B cell (primary cell): Measurements from ENCODE around the gene PCSK2. TPM values are rescaled to one million over a fixed set of nuclear protein-coding genes. Genes with fewer than 3 reads are reported as not detected.

Experiments
- ATAC-seq: fragments of 200-7000 bp; cut with Tn5 transposase; one replicate; pipeline ENCODE4 v1.10.0; 2021; ENCODE audit warnings: low read depth, mild to moderate bottlenecking, moderate number of reproducible peaks, moderate library complexity
- CTCF ChIA-PET: fragments of 350-600 bp; sonication (Branson Sonifier 250); formaldehyde crosslinking; loops from one replicate; lab custom pipeline; 2021; ENCODE audit warnings: antibody characterized with exemption, inconsistent platforms; lab: Charles Lee
- POLR2A ChIA-PET: fragments of 350-600 bp; sonication (Branson Sonifier 250); formaldehyde crosslinking; loops from one replicate; lab custom pipeline; 2021; ENCODE audit warnings: antibody characterized with exemption; lab: Charles Lee
- DNase-seq: peaks from one replicate; pipeline ENCODE4 v3.0.0; 2013
- H2AFZ ChIP-seq: 2 replicates; pipeline ENCODE4 v1.6.1; 2012; ENCODE audit warnings: mild to moderate bottlenecking, low read depth, low read length; ENCODE audit not compliant: insufficient read depth, poor library complexity, severe bottlenecking
- H3K27ac ChIP-seq, 2 donors: 1 replicate in 1 of 2; 2 replicates in 1 of 2; pipeline ENCODE4 v1.5.1; 2012 to 2013; ENCODE audit warnings: low read length in 2 of 2, mild to moderate bottlenecking in 2 of 2, moderate library complexity in 1 of 2
- H3K27me3 ChIP-seq, 4 experiments: fragments of 200-600 bp in 1 of 4; sonication (generic) in 1 of 4; replicated peaks in 1 of 4; 1 replicate in 2 of 4; 2 replicates in 2 of 4; pipeline versions ENCODE4 v1.6.1 to v1.7.0; 2013 to 2016; ENCODE audit warnings: low read length in 3 of 4, mild to moderate bottlenecking in 2 of 4, mixed read lengths in 1 of 4, moderate library complexity in 1 of 4; ENCODE audit not compliant: insufficient read depth in 4 of 4, control insufficient read depth in 3 of 4; ENCODE audit errors: control extremely low read depth in 1 of 4
- H3K36me3 ChIP-seq, 2 experiments: replicated peaks in 1 of 2; 1 replicate in 1 of 2; 2 replicates in 1 of 2; pipeline versions ENCODE4 v1.6.1 to v1.7.1; 2013; ENCODE audit warnings: low read length in 1 of 2; ENCODE audit not compliant: insufficient read depth in 2 of 2, control insufficient read depth in 1 of 2; ENCODE audit errors: control extremely low read depth in 1 of 2, extremely low read depth in 1 of 2
- H3K4me1 ChIP-seq, 2 donors: fragments of 200-600 bp in 1 of 2; sonication (generic) in 1 of 2; 1 replicate in 1 of 2; 2 replicates in 1 of 2; pipeline versions ENCODE4 v1.5.1 to v1.6.1; 2013 to 2017; ENCODE audit warnings: low read length in 2 of 2; ENCODE audit not compliant: control insufficient read depth in 2 of 2, insufficient read depth in 2 of 2
- H3K4me2 ChIP-seq: replicated peaks from 2 replicates; pipeline ENCODE3; 2012; ENCODE audit warnings: mild to moderate bottlenecking, low read depth, low read length; ENCODE audit not compliant: poor library complexity, severe bottlenecking
- H3K4me3 ChIP-seq, 5 experiments: fragments of 200-600 bp in 1 of 5; sonication (generic) in 1 of 5; 1 replicate in 3 of 5; 2 replicates in 2 of 5; pipeline versions ENCODE4 v1.5.1 to v1.7.0; 2011 to 2016; ENCODE audit warnings: low read length in 4 of 5, mild to moderate bottlenecking in 4 of 5, low read depth in 2 of 5, control low read depth in 1 of 5, moderate library complexity in 1 of 5; ENCODE audit not compliant: insufficient read depth in 1 of 5; ENCODE audit errors: control extremely low read depth in 1 of 5, extremely low read depth in 1 of 5
- H3K79me2 ChIP-seq: fragments of 200-600 bp; sonication (generic); one replicate; pipeline ENCODE4 v1.6.0; 2016; ENCODE audit warnings: low read length; ENCODE audit not compliant: control insufficient read depth, insufficient read depth
- H3K9ac ChIP-seq: fragments of 200-600 bp; sonication (generic); 2 replicates; pipeline ENCODE4 v1.6.1; 2017; ENCODE audit warnings: mild to moderate bottlenecking, low read length, moderate library complexity
- H3K9me3 ChIP-seq, 3 donors: one replicate each; pipeline versions ENCODE4 v1.6.1 to v1.7.1; 2013; ENCODE audit warnings: low read length in 2 of 3; ENCODE audit not compliant: control insufficient read depth in 2 of 3, insufficient read depth in 1 of 3; ENCODE audit errors: control extremely low read depth in 1 of 3
- H4K20me1 ChIP-seq: 2 replicates; pipeline ENCODE4 v1.6.0; 2012; ENCODE audit warnings: mild to moderate bottlenecking, low read length; ENCODE audit not compliant: insufficient read depth, control insufficient read depth, poor library complexity, severe bottlenecking
- H3K27ac Mint-ChIP-seq: one replicate; pipeline ENCODE4 v1.8.0; 2021; ENCODE audit warnings: mixed read lengths
- H3K27me3 Mint-ChIP-seq: one replicate; pipeline ENCODE4 v1.8.0; 2021; ENCODE audit warnings: mixed read lengths
- H3K4me1 Mint-ChIP-seq: one replicate; pipeline ENCODE4 v1.8.0; 2021; ENCODE audit warnings: mixed read lengths
- H3K4me3 Mint-ChIP-seq: one replicate; pipeline ENCODE4 v1.8.0; 2021; ENCODE audit warnings: mixed read lengths
- H3K9me3 Mint-ChIP-seq: one replicate; pipeline ENCODE4 v1.8.0; 2022; ENCODE audit warnings: mixed read lengths; ENCODE audit not compliant: insufficient read depth
- CTCF ChIP-seq: fragments of 200-600 bp; IDR thresholded peaks from one replicate; pipeline ENCODE4 v1.8.0; 2022; ENCODE audit warnings: antibody characterized with exemption, mild to moderate bottlenecking
- EZH2 ChIP-seq: IDR thresholded peaks from 2 replicates; pipeline ENCODE4 v1.6.1; 2012; ENCODE audit warnings: borderline replicate concordance, low read depth, mild to moderate bottlenecking, moderate library complexity, low read length; ENCODE audit not compliant: insufficient read depth, poor library complexity, severe bottlenecking
- WGBS: methylation state at CpG from one replicate; pipeline ENCODE4 v1.1.5; 2013; ENCODE audit warnings: missing lambda C conversion rate; ENCODE audit not compliant: insufficient coverage; 5-methylcytosine and 5-hydroxymethylcytosine counted together
- intact Hi-C: fragments of 100-400 bp; cut with micrococcal nuclease; formaldehyde crosslinking; loops from one replicate; pipeline ENCODE4 v1.10.0; 2022
- polyA plus RNA-seq: library from polyadenylated mRNA; depleted of rRNA; stranded (reverse); fragments of >200 nt; gene quantifications from 2 replicates; pipeline ENCODE4 v1.2.3, GENCODE V29; 2012
- total RNA-seq, 2 donors: library from RNA; stranded (reverse); fragments of 120-200 nt in 1 of 2; gene quantifications; 1 replicate in 1 of 2; 2 replicates in 1 of 2; pipeline versions ENCODE4 v1.2.3 to v1.2.4, GENCODE V29; 2013 to 2022

Gene PCSK2
- total and polyA plus RNA-seq, 2 donors (not counting 1 experiment from before 2014, with no cell fraction given) = not detected

GRCh38 chr20:17334932-17335331 lies 108.1 kb downstream of the PCSK2 start:
- H4K20me1 ChIP-seq = no peaks in the 10 kb centered on the region
- CTCF ChIA-PET = no interaction called here
- H3K27ac ChIP-seq = no peak overlapping the region
- no peaks in the 10 kb centered on the region for H3K79me2 ChIP-seq
- H3K4me3 Mint-ChIP-seq = no peak overlapping the region
- no peak overlapping the region for H3K4me3 ChIP-seq
- no peak overlapping the region for H3K9ac ChIP-seq
- no peak for ATAC-seq
- peaks cover 6% of the 10 kb centered on the region for H3K27me3 Mint-ChIP-seq
- POLR2A ChIA-PET = no interaction called here
- intact Hi-C loops = no loop called here
- H3K9me3 Mint-ChIP-seq = no peaks in the 10 kb centered on the region
- H3K27me3 ChIP-seq = no peaks in the 10 kb centered on the region
- no peak overlapping the region for H3K27ac Mint-ChIP-seq
- DNase-seq = no peak
- no peaks in the 10 kb centered on the region for H3K36me3 ChIP-seq
- H3K9me3 ChIP-seq = no peaks in the 10 kb centered on the region
- 67% methylated on average over 3 of the region's 5 CpGs for WGBS
- H3K4me2 ChIP-seq = no peak overlapping the region
- H3K4me1 ChIP-seq = no peaks in the 10 kb centered on the region
- no peak overlapping the region for H2AFZ ChIP-seq
- no peak for TF ChIP-seq EZH2
- no peak for TF ChIP-seq CTCF
- no peaks in the 10 kb centered on the region for H3K4me1 Mint-ChIP-seq

- WGBS = 69% methylated on average over 5 of the region's 6 CpGs
- H3K4me1 ChIP-seq = no peaks in the 10 kb centered on the region
- intact Hi-C loops = no loop called here
- ChIA-PET CTCF (no interaction called here), POLR2A (no interaction called here)
- no peaks in the 10 kb centered on the region for H3K79me2 ChIP-seq
- H3K9ac ChIP-seq = no peak overlapping the region
- no peak overlapping the region for H2AFZ ChIP-seq
- no peaks in the 10 kb centered on the region for H3K9me3 ChIP-seq
- DNase-seq (no peak), ATAC-seq (no peak)
- Mint-ChIP-seq H3K4me1 (no peaks in the 10 kb centered on the region), H3K4me3 (no peak overlapping the region), H3K27ac (no peak overlapping the region), H3K9me3 (no peaks in the 10 kb centered on the region), H3K27me3 (peaks cover 2% of the 10 kb centered on the region)
- no peak overlapping the region for H3K27ac ChIP-seq
- no peak for TF ChIP-seq EZH2
- TF ChIP-seq CTCF = no peak
- H3K36me3 ChIP-seq = no peaks in the 10 kb centered on the region
- no peaks in the 10 kb centered on the region for H3K27me3 ChIP-seq
- H3K4me2 ChIP-seq = no peak overlapping the region
- H3K4me3 ChIP-seq = no peak overlapping the region
- H4K20me1 ChIP-seq = no peaks in the 10 kb centered on the region
Observed at GRCh38 chr20:17339000-17339399, 112.2 kb downstream of the PCSK2 start.
